SK-N-SH (cell line): ENCODE results near the gene SRM. TPM values are rescaled to one million over a fixed set of nuclear protein-coding genes. Genes with fewer than 3 reads are reported as not detected.

Experiments
- CTCF ChIA-PET: fragments of 300-600, 350-600 bp; formaldehyde crosslinking; extraction: SDS; loops from one replicate; lab custom pipeline; 2021; lab: Yijun Ruan, JAX
- POLR2A ChIA-PET: fragments of 350-600 bp; sonication (Branson Sonifier 250); formaldehyde crosslinking; extraction: SDS; loops from one replicate; lab custom pipeline; 2020; ENCODE audit warnings: antibody characterized with exemption, inconsistent platforms; lab: Yijun Ruan, JAX
- DNase-seq: peaks from one replicate; pipeline ENCODE4 v3.0.0; 2012
- H2AFZ ChIP-seq: fragments of 200-600 bp; sonication (generic); 2 replicates; pipeline ENCODE4 v1.8.1; 2016; ENCODE audit warnings: antibody characterized with exemption, mild to moderate bottlenecking, low read depth
- H3F3A ChIP-seq: fragments of 200-600 bp; sonication (generic); replicated peaks from 2 replicates; pipeline ENCODE3; 2016; ENCODE audit warnings: antibody characterized with exemption, mild to moderate bottlenecking; ENCODE audit not compliant: insufficient read depth
- H3K27ac ChIP-seq, 2 experiments: fragments of 200-500 bp in 1 of 2; fragments of 200-600 bp in 1 of 2; sonication (Bioruptor generic) in 1 of 2; sonication (generic), shearing (Covaris generic) in 1 of 2; 2 replicates each; pipeline versions ENCODE4 v1.5.1 to v1.6.1; 2014 to 2016; ENCODE audit warnings: low read depth in 2 of 2, inconsistent platforms in 1 of 2, low read length in 1 of 2, mild to moderate bottlenecking in 1 of 2, mixed read lengths in 1 of 2
- H3K27me3 ChIP-seq: fragments of 200-600 bp; sonication (generic), shearing (Covaris generic); 2 replicates; pipeline ENCODE4 v1.6.1; 2016; ENCODE audit warnings: mixed run types; ENCODE audit not compliant: insufficient read depth
- H3K36me3 ChIP-seq, 2 experiments: fragments of 200-500 bp in 1 of 2; fragments of 200-600 bp in 1 of 2; sonication (Bioruptor generic) in 1 of 2; sonication (generic) in 1 of 2; replicated peaks in 1 of 2; 2 replicates each; pipeline versions ENCODE3 to v1.5.1; 2014 to 2016; ENCODE audit warnings: low read length in 1 of 2, mild to moderate bottlenecking in 1 of 2; ENCODE audit not compliant: insufficient read depth in 2 of 2, control insufficient read depth in 1 of 2
- H3K4me1 ChIP-seq, 2 experiments: fragments of 200-500 bp in 1 of 2; fragments of 200-600 bp in 1 of 2; sonication (Bioruptor generic) in 1 of 2; sonication (generic), shearing (Covaris generic) in 1 of 2; 2 replicates each; pipeline versions ENCODE4 v1.5.1 to v1.6.1; 2014 to 2016; ENCODE audit warnings: low read depth in 1 of 2, low read length in 1 of 2, mixed run types in 1 of 2; ENCODE audit not compliant: insufficient read depth in 2 of 2, control insufficient read depth in 1 of 2
- H3K4me2 ChIP-seq: fragments of 200-600 bp; sonication (generic), shearing (Covaris generic); 2 replicates; pipeline ENCODE4 v1.6.1; 2017; ENCODE audit warnings: mixed run types
- H3K4me3 ChIP-seq, 2 experiments: fragments of 200-500 bp in 1 of 2; fragments of 200-600 bp in 1 of 2; sonication (Bioruptor generic) in 1 of 2; sonication (generic), shearing (Covaris generic) in 1 of 2; 2 replicates each; pipeline versions ENCODE4 v1.5.1 to v1.8.1; 2014 to 2016; ENCODE audit warnings: low read depth in 2 of 2, inconsistent platforms in 1 of 2, low read length in 1 of 2, mild to moderate bottlenecking in 1 of 2, mixed read lengths in 1 of 2, moderate library complexity in 1 of 2
- H3K79me2 ChIP-seq: fragments of 200-600 bp; sonication (generic); 2 replicates; pipeline ENCODE4 v1.8.1; 2017; ENCODE audit warnings: mild to moderate bottlenecking; ENCODE audit not compliant: insufficient read depth
- H3K9ac ChIP-seq: fragments of 200-600 bp; sonication (generic); 2 replicates; pipeline ENCODE4 v1.6.1; 2017; ENCODE audit warnings: mixed run types
- H3K9me2 ChIP-seq: fragments of 200-600 bp; sonication (generic); 2 replicates; pipeline ENCODE4 v1.6.1; 2017; ENCODE audit warnings: mixed run types
- H3K9me3 ChIP-seq: fragments of 200-600 bp; sonication (generic); 2 replicates; pipeline ENCODE4 v1.6.1; 2017; ENCODE audit warnings: mixed run types, mild to moderate bottlenecking, moderate library complexity
- H4K20me1 ChIP-seq: fragments of 200-600 bp; sonication (generic); 2 replicates; pipeline ENCODE4 v1.6.1; 2017; ENCODE audit warnings: mild to moderate bottlenecking, mixed run types; ENCODE audit not compliant: insufficient read depth
- CHD2 ChIP-seq: fragments of 150-350 bp; IDR thresholded peaks from 2 replicates; pipeline ENCODE4 v1.6.1; 2018; ENCODE audit warnings: low read length; ENCODE audit not compliant: partially characterized antibody
- CTCF ChIP-seq: fragments of 200-600 bp; sonication (generic); IDR thresholded peaks from 2 replicates; pipeline ENCODE4 v1.6.1; 2017; ENCODE audit warnings: antibody characterized with exemption, mild to moderate bottlenecking, moderate library complexity
- EZH2phosphoT487 ChIP-seq: fragments of 200-600 bp; sonication (generic); IDR thresholded peaks from 2 replicates; pipeline ENCODE4 v1.6.1; 2017; ENCODE audit warnings: low read depth, mixed run types, mild to moderate bottlenecking, antibody characterized with exemption, moderate library complexity, borderline replicate concordance
- FOSL2 ChIP-seq: IDR thresholded peaks from 2 replicates; pipeline ENCODE4 v1.4.0; 2012; ENCODE audit warnings: low read depth, mild to moderate bottlenecking, moderate library complexity, borderline replicate concordance
- FOXM1 ChIP-seq: IDR thresholded peaks from 2 replicates; pipeline ENCODE4 v1.4.0; 2012; ENCODE audit warnings: low read depth, mild to moderate bottlenecking
- GATA2 ChIP-seq: sonication (generic); formaldehyde crosslinking; IDR thresholded peaks from 2 replicates; pipeline ENCODE4 v1.5.0; 2020; ENCODE audit warnings: mild to moderate bottlenecking, missing genetic modification reagents
- IRF3 ChIP-seq: fragments of 150-350 bp; IDR thresholded peaks from 2 replicates; pipeline ENCODE4 v1.6.1; 2016; ENCODE audit warnings: mild to moderate bottlenecking, low read depth, low read length
- JUND ChIP-seq: IDR thresholded peaks from 2 replicates; pipeline ENCODE4 v1.4.0; 2012
- MAX ChIP-seq: IDR thresholded peaks from 2 replicates; pipeline ENCODE4 v1.4.0; 2012; ENCODE audit warnings: low read depth
- MEF2A ChIP-seq: IDR thresholded peaks from 2 replicates; pipeline ENCODE4 v1.4.0; 2012; ENCODE audit warnings: low read depth, borderline replicate concordance
- MXI1 ChIP-seq: IDR thresholded peaks from 2 replicates; pipeline ENCODE4 v1.6.1; 2012; ENCODE audit warnings: mild to moderate bottlenecking, low read depth, low read length, improper control_type of control experiment
- NFIC ChIP-seq: IDR thresholded peaks from 2 replicates; pipeline ENCODE4 v1.4.0; 2012; ENCODE audit warnings: borderline replicate concordance
- PBX3 ChIP-seq: IDR thresholded peaks from 2 replicates; pipeline ENCODE4; 2012
- POLR2AphosphoS5 ChIP-seq: IDR thresholded peaks from 2 replicates; pipeline ENCODE4 v1.6.1; 2012; ENCODE audit warnings: low read depth, low read length
- REST ChIP-seq: IDR thresholded peaks from 2 replicates; pipeline ENCODE4 v1.6.1; 2012; ENCODE audit warnings: mild to moderate bottlenecking, low read depth, low read length, moderate library complexity
- SIN3A ChIP-seq: IDR thresholded peaks from 2 replicates; pipeline ENCODE4 v1.6.1; 2012; ENCODE audit warnings: low read depth, mild to moderate bottlenecking, low read length, moderate library complexity, borderline replicate concordance
- TEAD4 ChIP-seq: IDR thresholded peaks from 2 replicates; pipeline ENCODE4 v1.4.0; 2012; ENCODE audit warnings: mild to moderate bottlenecking, borderline replicate concordance; ENCODE audit not compliant: insufficient read depth
- USF2 ChIP-seq: fragments of 150-350 bp; IDR thresholded peaks from 2 replicates; pipeline ENCODE4 v1.6.1; 2017; ENCODE audit warnings: antibody characterized with exemption, low read length, low read depth, borderline replicate concordance
- YY1 ChIP-seq: IDR thresholded peaks from 2 replicates; pipeline ENCODE4 v1.4.0; 2012; ENCODE audit warnings: low read depth, mild to moderate bottlenecking
- ZBTB33 ChIP-seq: IDR thresholded peaks from 2 replicates; pipeline ENCODE4 v1.4.0; 2012; ENCODE audit warnings: low read depth, borderline replicate concordance
- WGBS: methylation state at CpG from one replicate; pipeline ENCODE4 v1.1.6; 2017; ENCODE audit warnings: low lambda C conversion rate; 5-methylcytosine and 5-hydroxymethylcytosine counted together
- polyA plus RNA-seq, 3 experiments: library from polyadenylated mRNA; depleted of rRNA; stranded (reverse); fragments of >200 nt; gene quantifications; 2 replicates each; pipeline ENCODE4 v1.2.3, GENCODE V29; 2012

Gene SRM
- polyA plus RNA-seq, 1 of the 3 experiments (the other 2 are of a cell fraction) = 105 TPM

- TF ChIP-seq IRF3 (no peak), GATA2 (no peak), MAX (no peak)
Observed at GRCh38 chr1:11026052-11026451, 33.8 kb downstream of the SRM start (continued).

GRCh38 chr1:11025618-11026017 lies 34.2 kb downstream of the SRM start:
- TF ChIP-seq CHD2 (no peak), FOXM1 (no peak), MEF2A (no peak), YY1 (no peak), REST (no peak), MXI1 (no peak), PBX3 (no peak), EZH2phosphoT487 (no peak), ZBTB33 (no peak), USF2 (no peak), CTCF (no peak), NFIC (no peak), SIN3A (no peak), TEAD4 (no peak), FOSL2 (no peak), JUND (no peak), POLR2AphosphoS5 (no peak)
- ChIA-PET CTCF (interaction anchor here (1.0 kb wide), 1 partner anchor 12 kb away, joined by 3 read pairs; no protein-coding TSS in a partner anchor), POLR2A (no interaction called here)
- Histone ChIP-seq H3K27me3 (no peaks in the 10 kb centered on the region), H3K79me2 (peaks cover 8% of the 10 kb centered on the region; the same call in 1 of the 2 replicates), H3K27ac (no peak overlapping the region), H3F3A (peaks cover 26% of the 10 kb centered on the region), H3K4me1 (no peaks in the 10 kb centered on the region), H4K20me1 (peaks cover 18% of the 10 kb centered on the region), H2AFZ (no peak overlapping the region), H3K9me2 (no peaks in the 10 kb centered on the region), H3K36me3 (peaks cover 63 to 66% of the 10 kb centered on the region in 2 experiments), H3K4me3 (no peak overlapping the region), H3K4me2 (no peak overlapping the region), H3K9ac (no peak overlapping the region), H3K9me3 (no peaks in the 10 kb centered on the region)
- DNase-seq = no peak
- 91% methylated on average over 1 of the region's 1 CpG for WGBS
